HL-60/S4 treated with phorbol 12-myristate 13-acetate at 8.2 ng/mL for 4 days and 3 days (cell line): ENCODE data around the gene C4orf50.

ENCODE experiments used
- in situ Hi-C: fragments of 300-500 bp; cut with MboI; formaldehyde crosslinking; loops from 2 replicates; pipeline ENCODE4 v1.15.0; 2022; ENCODE audit warnings: low sequenced_read_pairs

The C4orf50 gene

DNA sequence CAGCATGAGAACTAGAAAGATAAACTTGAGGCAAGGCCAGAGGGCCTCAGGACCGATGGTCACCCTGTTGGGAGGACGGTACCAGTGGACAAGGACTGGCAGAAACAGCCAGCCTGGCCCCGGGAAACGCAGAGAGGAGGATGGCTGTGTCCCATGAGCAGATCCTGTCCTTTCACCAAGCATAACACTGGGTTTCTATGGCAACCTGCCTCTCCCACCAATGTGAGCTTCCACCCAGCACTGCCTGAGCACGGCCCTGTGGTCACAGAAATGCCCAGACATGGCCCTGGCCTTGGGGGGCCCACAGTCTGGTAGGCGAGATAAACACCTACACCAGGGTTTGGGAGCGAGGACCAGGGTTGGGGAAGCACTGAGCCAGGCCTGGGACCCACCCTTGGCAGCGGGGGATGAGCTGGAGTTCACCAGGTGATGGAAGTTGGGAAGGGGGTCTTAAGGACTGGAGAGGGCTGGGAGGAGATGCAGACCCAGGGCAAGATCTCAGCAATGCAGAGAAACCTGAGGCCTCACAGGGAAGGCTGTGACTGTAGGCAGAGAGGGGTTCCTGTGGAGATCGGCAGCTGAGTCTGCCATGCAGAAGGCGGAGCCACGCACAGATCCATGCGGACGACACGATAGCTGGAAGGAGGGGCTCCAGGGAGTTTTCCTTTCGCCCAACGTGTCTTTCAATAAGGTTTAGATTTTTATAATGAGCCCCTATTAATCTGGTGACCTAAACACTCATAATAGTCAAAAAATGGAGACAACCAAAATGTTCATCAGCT, 92.6 kb downstream of the C4orf50 start:
- in situ Hi-C loops: no loop called here

DNA sequence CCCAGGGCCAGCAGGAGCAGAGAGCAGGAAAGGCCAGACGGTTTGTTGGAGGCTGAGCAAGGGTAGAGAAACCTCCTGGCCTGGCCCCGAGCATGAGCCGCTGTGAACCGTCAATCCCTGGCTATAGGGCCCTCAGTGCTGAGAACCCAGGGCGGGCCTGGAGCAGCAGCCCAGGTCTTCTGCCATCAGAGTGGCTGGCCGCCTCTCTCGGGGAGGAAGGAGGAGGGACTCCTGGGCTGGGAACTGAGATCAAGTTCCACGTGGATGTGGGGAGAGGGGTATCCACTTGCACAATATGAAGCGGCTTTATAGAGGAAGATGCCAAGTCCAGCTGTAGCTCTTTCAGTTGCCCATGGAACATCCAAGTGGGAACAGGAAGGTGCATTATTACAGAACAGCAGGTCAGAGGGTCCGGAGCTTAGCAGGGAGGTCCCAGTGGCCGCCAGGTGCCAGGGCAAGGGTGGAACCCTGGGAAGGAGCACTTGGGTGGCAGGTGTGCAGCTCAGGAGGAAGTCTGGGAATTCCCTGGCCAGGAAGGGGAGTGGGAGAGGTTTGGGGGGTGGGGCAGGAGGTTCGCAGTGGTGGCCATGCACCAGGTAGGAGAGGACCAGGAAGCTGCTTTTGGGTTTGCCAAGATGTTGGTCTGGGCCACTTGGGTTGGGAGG, 93.6 kb downstream of the C4orf50 start:
- in situ Hi-C loops: no loop called here

DNA sequence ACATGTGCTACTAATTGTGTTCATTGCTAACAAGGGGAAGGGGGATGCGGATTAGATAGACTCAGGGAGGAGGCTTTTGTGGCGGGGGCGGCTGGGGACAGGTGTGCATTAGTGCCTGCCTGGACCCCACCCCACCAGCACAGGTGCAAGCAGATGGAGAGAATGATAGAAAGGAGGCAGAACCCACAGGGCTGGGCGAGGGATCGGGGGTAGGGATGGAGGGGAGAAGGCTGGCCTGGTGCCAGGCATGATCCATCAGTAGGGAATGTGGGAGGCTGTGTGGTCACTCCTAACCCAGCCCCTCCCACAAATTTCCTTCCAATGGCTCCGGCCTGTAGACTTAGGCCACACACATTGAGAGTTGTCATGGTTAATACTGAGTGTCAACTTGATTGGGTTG, 94.9 kb downstream of the C4orf50 start:
- in situ Hi-C loops: no loop called here

DNA sequence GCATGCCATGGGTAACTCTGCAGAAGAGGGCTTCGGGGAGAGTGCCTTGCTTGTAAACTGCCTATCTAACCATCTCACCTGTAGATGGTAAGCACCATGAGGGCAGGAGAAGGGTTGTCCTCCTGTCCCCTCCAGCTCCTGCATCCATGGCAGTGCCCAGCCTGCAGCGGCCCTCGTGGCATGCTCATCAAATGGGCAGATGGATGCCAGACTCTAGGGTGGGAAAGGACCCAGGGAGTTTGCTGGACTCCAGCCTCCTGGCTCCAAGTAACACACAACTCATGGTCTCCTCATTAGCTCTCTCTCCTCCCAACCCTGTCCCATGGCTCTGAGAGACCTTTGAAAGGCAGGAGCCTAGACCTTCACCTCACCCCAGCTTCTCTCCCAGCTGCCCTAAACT, 95.7 kb downstream of the C4orf50 start:
- in situ Hi-C loops: no loop called here

DNA sequence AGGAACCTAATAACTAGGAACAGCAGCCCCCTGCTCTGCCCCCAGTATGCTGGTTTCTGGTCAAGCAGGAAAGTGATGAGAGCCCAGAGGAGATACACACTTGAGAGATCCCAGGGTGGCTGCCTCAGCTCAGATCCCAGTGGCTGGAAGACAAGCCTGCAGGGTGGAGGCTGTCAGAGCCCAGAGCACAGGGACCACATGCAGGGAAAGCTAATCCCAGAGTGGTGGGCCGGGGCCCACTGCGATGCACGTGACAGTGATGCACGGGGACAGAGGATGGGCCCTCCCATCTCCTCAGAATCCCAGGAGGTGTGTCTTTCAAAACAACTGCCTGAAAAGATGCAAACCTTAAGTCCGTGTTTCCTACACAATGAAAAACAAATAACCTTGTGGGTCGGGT, 96.2 kb downstream of the C4orf50 start:
- in situ Hi-C loops: no loop called here

DNA sequence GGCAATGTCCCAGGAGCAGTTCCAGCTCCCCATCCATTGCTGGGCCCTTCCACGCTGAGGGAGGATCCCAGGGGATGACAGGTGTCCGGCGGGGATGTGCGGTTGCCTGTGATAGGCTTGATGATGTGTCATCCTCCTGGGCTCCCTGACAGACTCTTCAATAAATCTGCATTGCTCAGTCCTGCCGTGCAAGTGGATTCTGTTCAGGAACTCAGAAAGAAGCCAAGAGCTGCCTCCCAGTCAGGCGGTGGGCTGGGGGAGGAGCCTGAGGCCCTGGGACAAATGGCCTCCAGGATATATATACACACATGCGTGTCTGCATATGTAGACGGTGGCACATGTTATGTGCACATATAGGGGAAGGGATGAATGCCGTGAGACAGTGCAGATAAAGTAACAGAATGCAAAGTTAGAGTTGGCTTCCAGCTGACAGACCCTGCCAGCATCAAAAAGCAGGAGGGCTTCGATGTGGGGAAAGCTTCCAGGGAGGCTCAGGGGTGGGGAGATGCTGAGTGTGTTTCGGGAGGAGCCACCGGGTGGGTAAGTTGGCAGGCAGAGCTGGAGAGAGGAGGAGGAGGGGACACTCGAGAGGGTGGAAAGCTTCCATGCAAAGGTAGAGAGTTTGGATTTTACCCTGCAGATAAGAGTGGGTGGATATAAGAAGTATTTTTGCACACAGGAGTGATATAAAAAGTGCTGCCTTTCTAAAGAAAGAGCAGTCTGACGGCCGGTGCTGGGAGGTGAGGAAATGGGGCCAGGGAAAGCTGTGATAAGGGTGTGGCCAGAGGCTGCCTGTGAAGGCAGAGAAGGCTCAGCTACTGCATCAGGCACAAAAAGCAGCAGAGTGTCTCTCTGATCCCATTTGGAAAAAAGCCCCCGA, 96.9 kb downstream of the C4orf50 start:
- in situ Hi-C loops: no loop called here

DNA sequence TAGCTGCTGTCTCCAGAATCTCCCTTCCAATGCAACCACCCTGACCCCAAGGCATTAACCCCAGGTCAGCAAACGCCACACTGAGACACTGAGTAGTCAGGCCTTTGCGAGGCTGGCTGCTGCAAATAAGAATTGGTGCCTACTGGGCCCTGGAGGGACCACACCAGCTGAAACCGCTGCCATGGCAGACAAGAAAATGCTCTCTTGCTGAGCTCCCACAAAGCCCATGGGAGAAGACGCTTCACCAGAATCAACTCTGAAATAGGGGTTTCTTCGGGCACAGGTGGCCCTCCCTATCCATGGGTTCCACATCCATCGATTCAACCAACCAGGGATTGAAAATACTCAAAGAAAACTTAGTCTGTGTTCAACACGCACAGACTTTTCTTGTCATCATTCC, 98.7 kb downstream of the C4orf50 start:
- in situ Hi-C loops: no loop called here

DNA sequence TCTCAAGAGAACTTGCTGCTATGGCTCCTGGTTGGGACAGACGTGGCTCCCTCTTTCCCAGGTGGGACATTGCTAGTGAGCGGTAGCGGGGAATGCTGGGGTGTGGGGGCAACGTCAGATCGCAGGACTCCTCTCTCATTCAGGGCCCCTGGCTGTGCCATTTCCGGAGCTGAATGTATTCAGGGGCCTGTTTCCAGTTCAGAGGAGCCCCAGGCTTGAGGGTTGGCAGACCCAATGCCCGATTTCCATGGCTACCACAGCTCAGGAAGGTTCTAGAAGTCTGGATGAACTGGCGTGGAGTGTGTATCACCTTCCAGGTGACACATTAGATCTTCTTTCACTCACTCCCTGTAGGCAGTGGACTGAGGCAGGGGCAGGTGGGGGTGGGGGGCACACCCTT, 99.2 kb downstream of the C4orf50 start:
- in situ Hi-C loops: no loop called here

DNA sequence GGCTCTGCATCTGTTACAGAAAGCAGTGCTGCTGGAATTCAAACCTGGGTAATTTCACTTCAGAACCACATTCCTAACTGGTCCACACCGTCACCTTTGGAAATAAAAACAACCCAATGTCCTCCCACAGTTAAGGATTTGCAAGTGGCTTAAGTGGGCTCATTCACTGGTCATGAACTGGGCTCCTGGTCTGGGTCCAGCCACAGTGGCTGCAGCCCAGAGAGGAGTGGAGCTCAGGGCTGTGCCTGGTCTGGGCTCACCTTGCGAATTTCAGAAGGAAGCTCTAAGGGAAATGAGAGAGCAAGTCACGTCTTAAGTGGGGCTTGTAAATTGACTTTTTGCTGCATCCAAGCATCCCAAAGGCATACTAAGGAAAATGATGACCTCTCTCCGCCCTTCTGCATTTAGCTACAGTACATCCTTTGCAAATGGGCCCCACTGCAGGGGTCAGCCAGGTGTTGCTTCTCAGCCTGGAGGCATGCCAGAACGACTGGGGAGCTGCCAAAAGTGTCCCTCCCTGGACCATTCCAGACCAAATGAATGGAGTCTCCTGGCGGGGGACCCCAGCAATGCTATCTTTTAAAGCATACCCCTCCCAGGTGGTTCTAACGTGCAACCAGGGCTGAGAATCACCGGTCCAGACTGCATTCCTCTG, 99.8 kb downstream of the C4orf50 start:
- in situ Hi-C loops: no loop called here

DNA sequence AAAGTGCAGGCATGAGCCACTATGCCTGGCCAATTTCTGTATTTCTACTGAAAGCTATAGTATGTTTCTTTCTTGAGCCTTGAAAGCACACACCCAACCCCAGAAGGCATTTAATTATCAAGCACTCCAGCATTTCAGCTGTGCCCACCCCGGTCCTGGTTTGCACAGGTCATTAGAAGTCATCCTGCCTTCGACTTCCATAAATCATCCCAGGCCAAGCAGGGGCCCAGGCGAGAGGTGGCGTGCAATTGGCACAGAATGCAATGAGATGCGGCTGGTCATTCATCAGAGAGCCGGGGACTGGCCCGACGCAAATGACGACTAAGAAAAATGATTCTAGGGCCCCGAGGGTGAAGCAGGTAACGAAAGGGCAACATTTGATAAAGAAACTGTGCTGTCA, 100.6 kb downstream of the C4orf50 start:
- in situ Hi-C loops: no loop called here

DNA sequence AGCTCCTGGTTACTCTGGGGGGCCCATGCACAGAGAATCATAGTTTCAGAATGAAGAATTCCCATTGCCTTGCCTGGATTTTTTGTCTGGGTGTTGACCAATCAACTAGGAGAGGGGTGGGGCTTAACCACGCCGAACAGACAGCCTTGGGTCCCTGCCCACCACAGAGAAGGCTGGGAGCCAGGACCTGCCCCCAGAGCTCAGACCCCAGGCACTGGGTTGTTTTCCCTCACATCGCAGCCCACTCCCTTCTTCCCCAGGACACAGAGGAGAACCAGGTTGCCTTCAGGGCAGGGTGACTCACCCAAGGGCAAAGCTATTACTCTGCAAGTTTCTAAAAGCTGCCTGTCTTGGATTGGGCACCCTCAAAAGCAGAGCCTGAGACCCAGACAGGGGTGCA, 102.0 kb downstream of the C4orf50 start:
- in situ Hi-C loops: no loop called here

DNA sequence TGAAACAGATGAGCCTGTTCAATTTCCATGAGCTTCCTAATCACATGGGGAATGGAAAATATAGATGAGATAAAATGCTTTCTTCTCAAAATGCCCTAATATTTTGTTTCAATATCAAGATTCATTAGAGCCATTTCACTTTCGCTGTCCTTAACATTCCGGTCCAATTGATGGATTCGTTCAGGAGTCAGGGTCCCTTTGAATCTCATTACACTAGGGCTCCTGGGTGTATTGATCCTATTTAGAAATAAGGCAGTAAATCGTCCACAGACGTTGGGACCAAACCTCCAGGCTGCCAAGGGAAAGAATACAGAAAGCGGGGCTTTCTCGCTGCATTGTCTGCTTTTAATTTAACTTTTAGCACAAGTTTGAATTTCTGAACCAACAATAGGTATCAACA, 104.8 kb downstream of the C4orf50 start:
- in situ Hi-C loops: no loop called here

DNA sequence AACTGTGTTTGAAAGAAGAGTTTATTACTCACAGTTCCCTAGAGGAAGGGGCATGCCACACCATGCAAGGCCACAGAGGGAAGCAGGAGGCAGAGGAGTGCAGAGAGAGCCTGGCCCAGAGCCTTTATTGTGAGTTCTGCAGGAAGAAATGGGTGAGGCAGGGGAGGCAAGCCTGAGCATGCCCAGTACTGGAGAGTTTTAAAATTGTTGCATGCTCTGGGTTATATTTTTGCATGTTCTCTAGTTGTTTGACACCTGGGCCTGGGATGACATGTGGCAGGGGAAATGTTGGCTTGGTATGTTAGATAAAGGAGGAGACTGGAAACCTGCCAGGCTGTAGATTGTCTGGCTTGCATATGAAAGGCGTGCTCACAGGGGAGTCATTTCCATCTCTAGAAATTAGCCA, 105.6 kb downstream of the C4orf50 start:
- in situ Hi-C loops: no loop called here

DNA sequence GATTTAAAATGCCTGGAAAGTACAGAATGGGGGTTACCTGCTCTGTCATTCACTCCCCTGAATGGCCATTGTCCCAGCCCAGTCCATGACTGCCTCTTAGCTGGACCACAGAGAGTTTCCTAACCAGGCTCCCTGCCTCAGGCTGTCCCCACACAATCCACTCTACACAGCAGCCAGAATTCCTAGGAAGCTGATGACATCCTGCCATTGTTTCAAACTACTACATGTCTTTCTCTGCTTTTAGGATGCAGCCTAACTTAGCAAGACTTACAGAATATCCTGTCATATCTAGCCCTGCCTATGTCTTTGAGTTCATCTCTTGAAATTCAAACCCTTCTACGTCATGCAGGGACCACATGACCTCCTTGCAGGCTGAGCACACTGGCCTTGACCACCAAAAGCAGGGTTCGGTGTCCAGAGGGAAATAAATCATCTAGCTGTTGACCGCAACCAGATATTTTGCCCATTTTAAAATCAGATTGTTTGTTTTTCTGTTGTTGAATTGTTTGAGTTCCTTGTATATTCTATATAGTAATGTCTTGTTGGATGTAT, 109.3 kb downstream of the C4orf50 start:
- in situ Hi-C loops: no loop called here

DNA sequence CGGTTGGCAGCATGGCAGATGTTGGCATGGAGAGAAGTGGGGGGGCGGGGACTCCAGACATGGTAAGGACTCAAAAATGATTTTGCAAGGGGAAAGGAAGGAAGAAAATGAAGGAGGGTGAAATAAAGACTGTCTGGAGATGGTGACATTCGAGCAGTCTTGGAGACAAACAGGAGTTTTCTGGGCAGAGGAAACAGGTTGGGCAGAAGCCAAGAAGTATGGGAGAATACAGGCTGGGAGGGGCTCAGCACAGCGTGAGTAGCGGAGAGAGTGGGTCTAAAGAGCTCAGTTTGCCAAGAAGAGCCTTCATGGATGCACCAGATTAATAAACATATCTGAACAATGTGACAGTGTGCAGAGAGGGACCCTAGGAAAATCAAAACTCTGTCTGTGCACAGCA, 112.0 kb downstream of the C4orf50 start:
- in situ Hi-C loops: no loop called here

DNA sequence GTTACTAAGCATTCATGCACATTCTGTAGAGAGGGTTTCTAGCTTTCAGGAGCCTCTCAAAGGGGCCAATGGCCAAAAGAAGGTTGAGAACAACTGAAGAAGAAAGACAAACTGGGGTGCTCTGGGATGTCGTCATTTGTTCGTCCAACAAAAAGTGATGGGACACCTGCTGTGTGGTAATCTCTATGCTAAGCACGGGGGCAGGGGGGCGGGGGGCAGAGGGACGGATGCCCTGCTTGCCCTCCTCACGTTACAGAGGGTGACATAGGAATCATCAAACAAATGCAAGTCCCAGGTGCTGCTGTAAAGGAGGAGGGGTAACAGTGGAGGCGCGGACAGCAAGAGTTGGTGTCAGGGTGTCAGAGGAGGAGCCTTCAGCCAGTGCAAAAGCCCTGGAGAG, 112.5 kb downstream of the C4orf50 start:
- in situ Hi-C loops: no loop called here

DNA sequence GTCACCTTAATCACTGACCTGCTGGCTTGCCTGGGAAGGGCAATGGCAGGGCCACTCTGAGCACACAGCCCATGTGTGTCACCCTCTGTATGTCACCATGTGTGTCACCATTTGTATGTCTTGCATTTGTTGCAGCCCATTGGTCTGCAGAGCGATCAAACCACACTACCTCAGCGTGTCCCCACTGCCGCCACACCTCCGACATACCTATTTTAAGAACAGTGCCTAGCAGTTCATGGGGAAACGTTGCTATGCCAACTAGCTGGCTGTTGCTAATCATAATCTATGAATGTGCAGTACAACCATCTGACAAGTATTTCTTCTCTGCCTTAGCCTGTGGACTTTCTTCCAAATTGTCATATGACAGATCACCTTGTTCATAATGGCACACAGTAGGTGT, 117.4 kb downstream of the C4orf50 start:
- in situ Hi-C loops: no loop called here

DNA sequence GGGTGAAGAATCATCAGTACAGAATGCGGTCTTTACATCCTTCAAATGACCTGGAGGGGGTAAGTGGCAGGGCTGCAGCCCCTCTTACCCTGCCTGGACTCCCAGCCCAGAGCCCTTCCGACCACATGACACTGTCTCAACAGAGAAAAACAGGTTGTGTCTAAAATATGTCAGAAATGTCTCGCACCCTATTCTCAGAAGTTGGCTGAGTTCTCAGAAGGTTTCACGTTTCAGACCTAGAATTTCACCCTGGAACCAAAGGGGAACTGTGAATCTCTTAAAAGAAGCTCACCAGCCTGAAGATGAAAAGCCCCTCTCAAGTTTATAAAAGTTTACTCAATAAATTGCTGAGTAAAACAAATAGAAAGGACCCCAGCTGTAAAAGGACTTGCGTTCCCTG, 118.3 kb downstream of the C4orf50 start:
- in situ Hi-C loops: no loop called here

DNA sequence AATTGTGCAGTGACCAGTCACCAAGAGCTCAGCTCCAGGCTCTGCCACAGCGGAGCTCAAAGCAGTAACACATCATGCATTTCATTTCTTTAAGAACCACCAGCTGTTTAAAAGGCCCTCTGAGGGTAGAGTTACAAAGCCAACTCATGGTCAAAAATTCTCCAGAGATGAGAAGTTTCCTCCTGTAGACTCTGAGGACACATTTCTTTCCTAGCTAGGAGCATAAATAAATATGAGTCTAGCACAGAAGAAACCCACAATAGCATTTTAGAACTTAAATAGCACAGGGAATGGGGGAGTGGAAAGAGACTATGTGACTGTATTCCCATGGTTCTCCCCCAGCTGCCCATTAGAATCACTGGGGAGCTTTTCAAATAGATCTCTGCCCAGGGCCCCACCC, 118.8 kb downstream of the C4orf50 start:
- in situ Hi-C loops: no loop called here

DNA sequence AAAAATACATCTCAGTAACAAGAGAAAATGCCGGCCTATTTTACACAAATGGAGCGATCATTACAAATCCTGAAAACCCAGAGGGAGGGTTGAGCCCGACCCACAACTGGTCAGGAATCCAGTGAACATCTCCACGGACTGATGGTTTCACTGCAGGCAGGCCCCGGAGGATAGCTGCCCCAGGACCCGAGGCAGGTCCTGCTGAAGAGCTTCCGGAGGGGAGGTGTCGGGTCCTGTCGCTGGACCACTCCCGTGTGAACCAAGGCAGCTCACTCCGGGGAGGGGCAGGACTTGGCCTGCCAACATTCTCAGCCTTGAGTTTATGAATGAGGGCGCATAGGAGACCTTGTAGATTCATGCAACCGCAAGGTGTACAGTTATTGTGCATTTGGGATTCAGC, 120.6 kb downstream of the C4orf50 start:
- in situ Hi-C loops: no loop called here

DNA sequence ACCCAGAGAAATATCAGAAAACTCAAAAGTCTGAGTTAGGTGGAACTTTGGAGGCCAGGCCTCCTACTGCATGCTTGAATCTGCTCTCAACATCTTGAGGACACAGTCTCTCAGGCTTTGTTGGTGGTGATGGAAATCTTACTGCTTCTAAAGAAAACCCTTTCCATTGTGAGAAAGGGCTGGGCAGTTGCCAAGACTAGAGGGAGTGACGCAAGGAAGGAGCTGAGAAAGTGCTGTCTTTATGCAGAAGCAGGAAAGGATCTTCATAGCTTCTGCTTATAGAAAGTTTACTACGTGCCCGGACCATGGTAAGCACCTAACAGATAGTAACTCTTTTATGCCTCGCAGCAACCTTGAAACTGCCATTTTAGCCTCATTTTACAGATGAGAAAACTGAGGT, 122.9 kb downstream of the C4orf50 start:
- in situ Hi-C loops: no loop called here
